SU-DHL-6 (cell line): ENCODE measurements around the gene POLQ.

Experiments
- H2AFZ ChIP-seq: fragments of 200-600 bp; sonication (generic); 2 replicates; pipeline ENCODE4 v1.6.1; 2014; ENCODE audit warnings: low read depth, mild to moderate bottlenecking, moderate library complexity, mixed read lengths, antibody characterized with exemption, low read length; ENCODE audit not compliant: severe bottlenecking
- H3F3A ChIP-seq: fragments of 200-600 bp; shearing (Covaris generic); 2 replicates; pipeline ENCODE4 v1.6.0; 2016; ENCODE audit warnings: antibody characterized with exemption, mild to moderate bottlenecking; ENCODE audit not compliant: insufficient read depth
- H3K27ac ChIP-seq: fragments of 200-600 bp; sonication (generic); 2 replicates; pipeline ENCODE4 v1.5.1; 2016; ENCODE audit warnings: low read depth, mild to moderate bottlenecking, low read length, moderate library complexity, mixed read lengths
- H3K27me3 ChIP-seq: fragments of 200-600 bp; sonication (generic), shearing (Covaris generic); 2 replicates; pipeline ENCODE4 v1.6.0; 2014; ENCODE audit warnings: mild to moderate bottlenecking, low read length
- H3K36me3 ChIP-seq: fragments of 200-600 bp; sonication (generic); 2 replicates; pipeline ENCODE4 v1.6.1; 2014; ENCODE audit warnings: mild to moderate bottlenecking, low read length, mixed read lengths
- H3K4me2 ChIP-seq: fragments of 300-600, 200-600 bp; shearing (Covaris generic), sonication (generic); 2 replicates; pipeline ENCODE4 v1.6.0; 2014; ENCODE audit warnings: low read length, low read depth, mild to moderate bottlenecking; ENCODE audit not compliant: poor library complexity, severe bottlenecking
- H3K4me3 ChIP-seq: fragments of 200-600 bp; sonication (generic); 2 replicates; pipeline ENCODE4 v1.5.1; 2014; ENCODE audit warnings: antibody characterized with exemption, low read length, mild to moderate bottlenecking, mixed read lengths; ENCODE audit not compliant: insufficient read depth, poor library complexity, severe bottlenecking
- H3K79me2 ChIP-seq: fragments of 200-600 bp; sonication (generic); 2 replicates; pipeline ENCODE4 v1.6.1; 2014; ENCODE audit warnings: mild to moderate bottlenecking, low read length, moderate library complexity; ENCODE audit not compliant: insufficient read depth
- H3K9ac ChIP-seq: fragments of 200-600 bp; sonication (generic); 2 replicates; pipeline ENCODE4 v1.7.0; 2014; ENCODE audit warnings: mild to moderate bottlenecking, low read length
- H3K9me2 ChIP-seq: fragments of 200-600 bp; sonication (generic); replicated peaks from 2 replicates; pipeline ENCODE4 v1.6.1; 2014; ENCODE audit warnings: low read length; ENCODE audit not compliant: insufficient read depth
- H3K9me3 ChIP-seq: fragments of 200-600 bp; sonication (generic); 2 replicates; pipeline ENCODE4 v1.6.1; 2014; ENCODE audit warnings: low read length, mixed read lengths; ENCODE audit not compliant: insufficient read depth
- H4K20me1 ChIP-seq: fragments of 200-600 bp; sonication (generic); 2 replicates; pipeline ENCODE4 v1.6.1; 2014; ENCODE audit warnings: low read depth, mild to moderate bottlenecking, antibody characterized with exemption, low read length, moderate library complexity, mixed read lengths
- EZH2phosphoT487 ChIP-seq: fragments of 200-600 bp; sonication (generic), shearing (Covaris generic); conservative IDR thresholded peaks from 2 replicates; pipeline ENCODE4 v1.6.1; 2018; ENCODE audit warnings: mild to moderate bottlenecking, antibody characterized with exemption, low read length, moderate library complexity, mixed read lengths
- TF ChIP-seq, protein P1 (sequence below): fragments of 200-600 bp; sonication (generic); IDR thresholded peaks from one replicate; pipeline ENCODE4 v1.5.1; 2017; ENCODE audit warnings: antibody characterized with exemption, mild to moderate bottlenecking, low read length, moderate library complexity; ENCODE audit not compliant: insufficient read depth, poor library complexity, severe bottlenecking

Gene POLQ

DNA sequence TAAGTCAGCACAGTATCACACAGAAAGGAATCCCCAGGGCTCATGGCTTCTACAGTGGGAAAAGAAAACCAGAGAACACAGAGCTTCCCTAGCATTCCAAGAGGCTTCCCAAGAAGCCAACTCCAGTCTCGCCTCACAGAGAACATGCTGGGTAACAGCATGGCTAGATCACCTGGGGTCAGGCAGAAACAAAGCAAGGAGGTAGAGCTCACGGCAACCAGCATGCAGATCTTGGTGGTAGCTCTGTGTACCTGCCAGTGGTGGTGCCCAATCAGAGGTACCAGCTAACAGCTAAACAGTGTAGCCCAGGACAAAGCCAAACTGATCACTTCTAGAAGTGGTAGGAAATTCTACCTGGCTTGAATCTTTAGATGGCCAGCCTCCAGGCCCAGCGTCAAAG is 31.3 kb downstream of the POLQ start:
- Histone ChIP-seq H2AFZ (no peak overlapping the region), H3K4me3 (no peak overlapping the region), H3K4me2 (no peak overlapping the region), H3K36me3 (peaks cover 46% of the 10 kb centered on the region), H3K27me3 (no peaks in the 10 kb centered on the region), H3K9me3 (no peaks in the 10 kb centered on the region), H4K20me1 (no peaks in the 10 kb centered on the region), H3K9me2 (no peaks in the 10 kb centered on the region), H3K27ac (no peak overlapping the region), H3F3A (no peaks in the 10 kb centered on the region; the same call in 1 of the 2 replicates), H3K9ac (no peak overlapping the region), H3K79me2 (peaks cover 33% of the 10 kb centered on the region)
- no peak for TF ChIP-seq EZH2phosphoT487
- TF ChIP-seq, protein P1, sequence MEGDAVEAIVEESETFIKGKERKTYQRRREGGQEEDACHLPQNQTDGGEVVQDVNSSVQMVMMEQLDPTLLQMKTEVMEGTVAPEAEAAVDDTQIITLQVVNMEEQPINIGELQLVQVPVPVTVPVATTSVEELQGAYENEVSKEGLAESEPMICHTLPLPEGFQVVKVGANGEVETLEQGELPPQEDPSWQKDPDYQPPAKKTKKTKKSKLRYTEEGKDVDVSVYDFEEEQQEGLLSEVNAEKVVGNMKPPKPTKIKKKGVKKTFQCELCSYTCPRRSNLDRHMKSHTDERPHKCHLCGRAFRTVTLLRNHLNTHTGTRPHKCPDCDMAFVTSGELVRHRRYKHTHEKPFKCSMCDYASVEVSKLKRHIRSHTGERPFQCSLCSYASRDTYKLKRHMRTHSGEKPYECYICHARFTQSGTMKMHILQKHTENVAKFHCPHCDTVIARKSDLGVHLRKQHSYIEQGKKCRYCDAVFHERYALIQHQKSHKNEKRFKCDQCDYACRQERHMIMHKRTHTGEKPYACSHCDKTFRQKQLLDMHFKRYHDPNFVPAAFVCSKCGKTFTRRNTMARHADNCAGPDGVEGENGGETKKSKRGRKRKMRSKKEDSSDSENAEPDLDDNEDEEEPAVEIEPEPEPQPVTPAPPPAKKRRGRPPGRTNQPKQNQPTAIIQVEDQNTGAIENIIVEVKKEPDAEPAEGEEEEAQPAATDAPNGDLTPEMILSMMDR: no peak

DNA sequence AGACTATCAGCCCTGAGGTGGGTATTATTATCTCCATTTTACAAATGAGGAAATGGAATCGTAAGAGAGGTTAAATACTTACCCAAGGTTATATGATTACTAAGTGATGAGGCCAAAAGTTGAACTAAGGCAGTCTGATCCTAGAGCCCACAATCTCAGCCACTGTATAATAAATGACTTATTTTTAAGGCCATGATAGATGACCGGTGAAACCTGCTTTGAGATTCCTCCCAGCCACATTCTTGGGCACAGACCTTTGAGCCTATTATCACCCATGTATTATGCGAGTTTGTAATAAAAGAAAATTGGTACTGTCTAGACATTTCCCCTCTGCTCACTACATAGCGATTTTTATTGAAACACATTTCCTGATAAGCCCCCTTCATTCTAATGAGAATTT is 37.4 kb downstream of the POLQ start:
- peaks cover 11% of the 10 kb centered on the region; the same call in 1 of the 2 replicates for H3F3A ChIP-seq
- H3K9me2 ChIP-seq: no peaks in the 10 kb centered on the region
- H3K79me2 ChIP-seq: no peaks in the 10 kb centered on the region
- no peak overlapping the region for H2AFZ ChIP-seq
- peaks cover 47% of the 10 kb centered on the region for H3K36me3 ChIP-seq
- TF ChIP-seq, protein P1: no peak
- no peak for TF ChIP-seq EZH2phosphoT487
- H3K27ac ChIP-seq: no peak overlapping the region
- H4K20me1 ChIP-seq: no peaks in the 10 kb centered on the region
- H3K4me3 ChIP-seq: no peak overlapping the region
- no peak overlapping the region for H3K4me2 ChIP-seq
- no peaks in the 10 kb centered on the region for H3K9me3 ChIP-seq
- H3K9ac ChIP-seq: no peak overlapping the region
- no peaks in the 10 kb centered on the region for H3K27me3 ChIP-seq

DNA sequence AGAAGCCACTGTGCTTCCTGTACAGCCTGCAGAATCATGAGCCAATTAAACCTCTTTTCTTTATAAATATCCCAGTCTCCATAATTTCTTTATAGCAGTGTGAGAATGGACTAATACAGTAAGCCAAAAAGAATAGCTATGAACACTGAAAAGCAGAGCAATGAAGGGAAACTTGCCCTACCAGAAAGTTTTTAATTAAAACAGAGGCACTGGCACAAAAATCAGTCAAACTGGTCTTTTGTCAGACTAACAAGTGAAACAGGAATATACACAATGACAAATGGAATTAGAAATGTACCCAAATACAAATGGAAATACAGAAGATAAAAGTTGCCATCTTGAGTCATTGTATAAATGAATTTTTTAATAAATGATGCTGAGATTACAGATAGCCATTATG is 40.5 kb downstream of the POLQ start:
- Histone ChIP-seq H3K79me2 (no peaks in the 10 kb centered on the region), H3K4me3 (no peak overlapping the region), H3F3A (peaks cover 11% of the 10 kb centered on the region; the same call in 1 of the 2 replicates), H3K27ac (no peak overlapping the region), H3K9me2 (no peaks in the 10 kb centered on the region), H3K9me3 (no peaks in the 10 kb centered on the region), H3K36me3 (peaks cover 47% of the 10 kb centered on the region), H3K9ac (no peak overlapping the region), H4K20me1 (no peaks in the 10 kb centered on the region), H3K4me2 (no peak overlapping the region), H2AFZ (no peak overlapping the region), H3K27me3 (no peaks in the 10 kb centered on the region)
- TF ChIP-seq EZH2phosphoT487: no peak
- TF ChIP-seq, protein P1: no peak

DNA sequence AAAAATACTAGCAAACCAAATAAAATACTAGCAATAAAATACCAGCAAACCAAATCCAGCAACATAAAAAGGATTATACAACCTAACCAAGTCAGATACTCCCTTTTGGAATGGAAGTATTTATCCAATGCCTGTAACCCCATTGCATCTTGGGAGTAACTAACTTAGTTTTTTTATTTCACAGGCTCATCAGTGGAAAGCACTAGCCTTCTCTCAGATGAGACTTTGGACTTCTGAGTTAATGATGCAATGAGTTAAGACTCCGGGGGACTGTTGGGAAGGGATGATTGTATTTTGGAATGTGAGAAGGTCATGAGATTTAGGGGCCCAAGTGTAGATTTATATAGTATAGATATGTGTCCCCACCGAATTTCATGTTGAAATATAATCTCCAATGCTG is 41.2 kb downstream of the POLQ start:
- Histone ChIP-seq H2AFZ (no peak overlapping the region), H3K4me2 (no peak overlapping the region), H3K9ac (no peak overlapping the region), H3K9me3 (no peaks in the 10 kb centered on the region), H3K36me3 (peaks cover 43% of the 10 kb centered on the region), H3K27me3 (no peaks in the 10 kb centered on the region), H3F3A (peaks cover 11% of the 10 kb centered on the region; the same call in 1 of the 2 replicates), H4K20me1 (no peaks in the 10 kb centered on the region), H3K79me2 (no peaks in the 10 kb centered on the region), H3K9me2 (no peaks in the 10 kb centered on the region), H3K27ac (no peak overlapping the region), H3K4me3 (no peak overlapping the region)
- no peak for TF ChIP-seq EZH2phosphoT487
- TF ChIP-seq, protein P1: no peak
